HEK293T (cell line): Measurements from ENCODE around the gene SON.

ENCODE experiments used
- CTCF ChIA-PET: fragments of 350-600 bp; formaldehyde crosslinking; extraction: SDS; loops from one replicate; lab custom pipeline; 2021; ENCODE audit warnings: antibody characterized with exemption, inconsistent platforms; lab: Yijun Ruan, JAX
- POLR2A ChIA-PET: fragments of 350-600 bp; formaldehyde crosslinking; extraction: SDS; loops from one replicate; lab custom pipeline; 2020; ENCODE audit warnings: antibody characterized with exemption, inconsistent platforms; lab: Yijun Ruan, JAX
- DNase-seq: peaks from one replicate; pipeline ENCODE4 v3.0.0; 2012; ENCODE audit warnings: mixed read lengths; ENCODE audit errors: extremely low spot score
- ARNT ChIP-seq: fragments of 450-650 bp; IDR thresholded peaks from 2 replicates; pipeline ENCODE4 v1.6.1; 2017; ENCODE audit warnings: mild to moderate bottlenecking
- BHLHE40 ChIP-seq: fragments of 450-650 bp; IDR thresholded peaks from 2 replicates; pipeline ENCODE4 v1.6.1; 2016; ENCODE audit warnings: mild to moderate bottlenecking, moderate library complexity, borderline replicate concordance
- CTBP1 ChIP-seq: fragments of 450-650 bp; IDR thresholded peaks from 2 replicates; pipeline ENCODE4 v1.6.1; 2016; ENCODE audit warnings: borderline replicate concordance
- ELF4 ChIP-seq: fragments of 450-650 bp; IDR thresholded peaks from 2 replicates; pipeline ENCODE4 v1.6.1; 2017; ENCODE audit warnings: antibody characterized with exemption
- FOXA1 ChIP-seq: fragments of 450-650 bp; IDR thresholded peaks from 2 replicates; pipeline ENCODE4 v1.6.1; 2016; ENCODE audit warnings: mild to moderate bottlenecking
- FOXK2 ChIP-seq: fragments of 450-650 bp; IDR thresholded peaks from 2 replicates; pipeline ENCODE4 v1.6.1; 2016; ENCODE audit warnings: mild to moderate bottlenecking
- FOXM1 ChIP-seq: fragments of 450-650 bp; IDR thresholded peaks from 2 replicates; pipeline ENCODE4 v1.6.1; 2017; ENCODE audit warnings: mild to moderate bottlenecking, borderline replicate concordance
- HDGF ChIP-seq: fragments of 450-650 bp; IDR thresholded peaks from 2 replicates; pipeline ENCODE4 v1.6.1; 2017; ENCODE audit warnings: antibody characterized with exemption, borderline replicate concordance
- L3MBTL2 ChIP-seq: fragments of 450-650 bp; conservative IDR thresholded peaks from 2 replicates; pipeline ENCODE4 v1.6.1; 2016; ENCODE audit warnings: mild to moderate bottlenecking
- LEF1 ChIP-seq: fragments of 450-650 bp; IDR thresholded peaks from 2 replicates; pipeline ENCODE4 v1.6.1; 2017; ENCODE audit warnings: mild to moderate bottlenecking, borderline replicate concordance
- NFRKB ChIP-seq: fragments of 450-650 bp; IDR thresholded peaks from 2 replicates; pipeline ENCODE4 v1.6.1; 2016; ENCODE audit warnings: mild to moderate bottlenecking, moderate library complexity
- SP1 ChIP-seq: fragments of 450-650 bp; IDR thresholded peaks from 2 replicates; pipeline ENCODE4 v1.6.1; 2017
- SUZ12 ChIP-seq: fragments of 450-650 bp; IDR thresholded peaks from 2 replicates; pipeline ENCODE4 v1.6.1; 2016; ENCODE audit warnings: mild to moderate bottlenecking
- TARDBP ChIP-seq: fragments of 450-650 bp; IDR thresholded peaks from 2 replicates; pipeline ENCODE4 v1.6.1; 2016
- ZNF384 ChIP-seq: fragments of 450-650 bp; IDR thresholded peaks from 2 replicates; pipeline ENCODE4 v1.6.1; 2016
- TF ChIP-seq, protein P1 (sequence below): fragments of 450-650 bp; IDR thresholded peaks from 2 replicates; pipeline ENCODE4 v1.6.1; 2016

Gene SON

DNA sequence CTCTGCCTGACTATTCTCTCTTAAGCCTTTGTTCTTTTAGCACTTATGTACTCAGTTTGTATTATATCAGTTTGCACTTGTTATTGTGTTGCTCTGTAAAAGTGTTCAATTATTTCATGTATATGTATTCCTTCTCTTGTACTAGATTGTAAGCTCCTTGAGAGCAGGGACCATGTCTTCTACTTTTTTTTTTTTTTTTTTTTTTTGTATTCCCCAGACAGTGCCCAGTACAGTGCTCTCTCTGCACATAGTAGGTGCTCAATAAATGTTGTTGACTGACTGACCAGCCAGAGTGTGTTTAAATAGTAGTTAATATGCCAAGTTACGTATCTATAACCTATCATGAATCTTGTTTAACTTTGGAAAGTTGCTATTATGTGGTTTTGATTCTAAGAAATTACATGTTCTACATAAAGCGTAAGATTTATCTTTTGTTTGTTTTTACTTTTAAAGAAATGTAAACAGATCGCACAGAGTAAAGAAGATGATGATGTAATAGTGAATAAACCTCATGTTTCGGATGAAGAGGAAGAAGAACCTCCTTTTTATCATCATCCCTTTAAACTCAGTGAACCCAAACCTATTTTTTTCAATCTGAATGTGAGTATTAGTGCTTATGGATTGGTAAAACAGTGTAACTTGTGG, 16.1 kb downstream of the SON start:
- CTCF ChIA-PET: interaction anchor here (0.6 to 1.0 kb wide), 2 partner anchors 14 to 97 kb away, joined by 3 read pairs; no protein-coding TSS in a partner anchor
- POLR2A ChIA-PET: no interaction called here
- no peak for DNase-seq
- TF ChIP-seq HDGF: no peak
- TF ChIP-seq, protein P1, sequence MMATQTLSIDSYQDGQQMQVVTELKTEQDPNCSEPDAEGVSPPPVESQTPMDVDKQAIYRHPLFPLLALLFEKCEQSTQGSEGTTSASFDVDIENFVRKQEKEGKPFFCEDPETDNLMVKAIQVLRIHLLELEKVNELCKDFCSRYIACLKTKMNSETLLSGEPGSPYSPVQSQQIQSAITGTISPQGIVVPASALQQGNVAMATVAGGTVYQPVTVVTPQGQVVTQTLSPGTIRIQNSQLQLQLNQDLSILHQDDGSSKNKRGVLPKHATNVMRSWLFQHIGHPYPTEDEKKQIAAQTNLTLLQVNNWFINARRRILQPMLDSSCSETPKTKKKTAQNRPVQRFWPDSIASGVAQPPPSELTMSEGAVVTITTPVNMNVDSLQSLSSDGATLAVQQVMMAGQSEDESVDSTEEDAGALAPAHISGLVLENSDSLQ: no peak

DNA sequence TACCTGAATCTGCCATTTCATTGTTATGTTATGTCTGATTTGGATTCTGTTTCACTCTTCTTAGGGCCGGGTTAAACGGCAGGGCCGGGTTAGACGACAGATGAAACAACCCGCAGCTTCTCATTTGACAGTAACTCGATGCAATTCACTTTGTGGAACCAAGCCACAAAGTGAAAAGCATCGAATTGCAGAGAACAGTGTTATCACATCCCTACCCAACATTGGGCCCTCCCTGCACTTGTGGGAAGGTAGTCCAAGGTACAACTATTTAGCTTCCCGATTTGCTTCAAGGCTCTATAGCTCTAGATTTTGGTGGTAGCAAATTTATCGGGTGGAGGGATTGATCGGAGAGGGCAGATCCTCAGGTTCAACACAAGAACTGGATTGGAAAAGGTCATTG, 17.0 kb downstream of the SON start:
- TF ChIP-seq, protein P1: no peak
- no peak for TF ChIP-seq SP1
- no peak for TF ChIP-seq SUZ12
- TF ChIP-seq LEF1: no peak
- no peak for TF ChIP-seq CTBP1
- no peak for TF ChIP-seq BHLHE40
- TF ChIP-seq NFRKB: no peak
- TF ChIP-seq FOXK2: no peak
- TF ChIP-seq FOXA1: no peak
- TF ChIP-seq ELF4: no peak
- TF ChIP-seq HDGF: no peak
- TF ChIP-seq ZNF384: no peak
- TF ChIP-seq FOXM1: no peak
- TF ChIP-seq ARNT: no peak
- no peak for TF ChIP-seq TARDBP
- TF ChIP-seq L3MBTL2: no peak
- ChIA-PET CTCF (no interaction called here), POLR2A (no interaction called here)
- DNase-seq: no peak

DNA sequence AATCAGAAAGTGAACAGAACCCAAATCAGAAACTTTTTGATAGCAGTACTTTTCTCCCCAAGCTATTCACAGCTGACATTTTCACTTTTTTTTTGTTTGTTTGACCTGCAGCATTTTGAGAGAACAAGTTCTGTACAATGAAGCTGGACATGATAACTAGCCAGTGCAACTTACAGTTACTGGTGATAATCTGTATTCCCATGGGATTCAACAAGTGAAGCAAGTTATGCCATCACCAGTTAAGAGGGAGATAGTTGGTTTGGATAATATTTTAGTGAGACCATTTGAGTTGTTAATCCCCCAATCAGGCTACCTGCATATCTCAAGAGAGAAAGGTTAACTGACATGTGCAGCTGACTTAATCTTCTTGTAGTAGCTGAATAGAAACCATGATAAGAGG, 18.1 kb downstream of the SON start:
- ChIA-PET POLR2A (no interaction called here), CTCF (no interaction called here)
- DNase-seq: no peak
- TF ChIP-seq L3MBTL2 (no peak), SP1 (no peak), CTBP1 (no peak), ZNF384 (no peak), NFRKB (no peak), FOXK2 (no peak), SUZ12 (no peak), BHLHE40 (no peak), FOXM1 (no peak)

DNA sequence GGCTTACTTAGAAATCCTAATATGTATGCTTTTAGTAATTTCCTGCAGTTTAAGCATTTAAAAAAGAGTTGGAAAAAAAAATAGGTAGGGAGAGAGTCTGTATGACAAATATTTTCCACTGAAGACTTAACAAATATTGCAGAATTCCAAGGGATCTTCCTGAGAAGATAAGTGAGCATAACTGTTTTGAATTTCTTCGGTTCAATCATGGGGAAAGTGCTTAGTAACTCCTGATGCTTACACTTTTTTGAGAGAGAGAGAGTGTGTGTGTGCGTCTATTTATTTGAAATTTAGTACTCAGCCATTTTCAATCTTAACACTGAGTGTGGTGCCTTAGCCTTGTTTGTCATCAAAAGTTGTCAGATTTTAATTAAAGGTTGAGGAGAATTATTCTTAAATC, 18.5 kb downstream of the SON start:
- DNase-seq: no peak
- ChIA-PET POLR2A (no interaction called here), CTCF (no interaction called here)
- TF ChIP-seq CTBP1: no peak
- no peak for TF ChIP-seq BHLHE40
- TF ChIP-seq LEF1: no peak
- TF ChIP-seq TARDBP: no peak
- no peak for TF ChIP-seq SP1
- TF ChIP-seq SUZ12: no peak
- no peak for TF ChIP-seq NFRKB
- no peak for TF ChIP-seq ARNT
- TF ChIP-seq HDGF: no peak
- TF ChIP-seq ZNF384: no peak
- no peak for TF ChIP-seq FOXA1
- no peak for TF ChIP-seq L3MBTL2
- TF ChIP-seq FOXK2: no peak

DNA sequence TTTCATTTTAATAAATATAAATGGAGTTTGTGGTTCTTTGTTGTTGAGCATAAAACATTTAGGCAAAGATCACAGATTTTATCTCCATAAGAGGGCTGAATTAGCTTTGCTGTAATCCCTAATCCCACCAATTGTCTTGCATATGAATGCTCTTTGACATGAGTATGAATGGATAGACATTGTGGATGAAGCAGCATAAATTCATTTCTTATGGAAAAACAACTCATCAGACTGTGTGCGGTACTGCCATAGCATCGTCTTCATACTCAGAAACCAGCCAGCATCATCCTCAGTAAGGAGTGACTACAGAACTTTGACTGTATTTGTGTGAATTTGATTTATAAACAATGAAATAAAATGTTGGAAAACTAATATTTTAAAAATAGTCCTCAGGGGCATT, 19.6 kb downstream of the SON start:
- TF ChIP-seq SUZ12 (no peak), ARNT (no peak), FOXM1 (no peak), HDGF (no peak), BHLHE40 (no peak), ZNF384 (no peak), ELF4 (no peak), FOXA1 (no peak)
- POLR2A ChIA-PET: no interaction called here
- CTCF ChIA-PET: interaction anchor here (0.6 kb wide), 2 partner anchors 850 to 961 kb away, joined by 3 to 4 read pairs; no protein-coding TSS in a partner anchor
- DNase-seq: no peak

- ChIA-PET CTCF (no interaction called here), POLR2A (no interaction called here)
- TF ChIP-seq CTBP1 (no peak), FOXA1 (no peak), L3MBTL2 (no peak), HDGF (no peak), NFRKB (no peak), BHLHE40 (no peak), FOXM1 (no peak), ARNT (no peak)
- DNase-seq: no peak
These were observed 23.7 kb downstream of the SON start for GRCh38 chr21:33566514-33566913.

DNA sequence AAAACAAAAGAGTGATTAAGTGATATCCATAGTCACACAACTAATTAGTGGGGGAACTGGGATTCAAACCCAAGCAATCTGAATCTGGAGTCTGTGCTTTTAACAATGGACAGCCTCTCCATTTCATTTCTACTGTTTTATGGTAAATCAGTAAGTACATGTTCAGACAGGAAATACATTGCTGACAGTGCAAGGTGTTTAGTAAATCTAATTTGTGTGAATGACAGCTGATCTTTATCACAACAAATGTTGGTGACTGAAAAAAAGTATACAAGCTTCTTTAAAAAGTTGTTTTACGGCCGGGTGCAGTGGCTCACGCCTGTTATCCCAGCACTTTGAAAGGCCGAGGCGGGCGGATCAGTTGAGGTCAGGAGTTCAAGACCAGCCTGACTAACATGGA, 25.1 kb downstream of the SON start:
- ChIA-PET CTCF (no interaction called here), POLR2A (no interaction called here)
- TF ChIP-seq ZNF384: no peak
- TF ChIP-seq HDGF: no peak
- DNase-seq: no peak
